Measurements from ENCODE around the gene MDM2. TPM values are rescaled to one million over a fixed set of nuclear protein-coding genes. Genes with fewer than 3 reads are reported as not detected.
A peak's percentile ranks its signal among the peaks of the same experiment; 100 is the strongest.

MDM2 gene
- total and polyA plus RNA-seq, 2 of the 13 experiments (the other 11 are each of a cell fraction or from before 2014, with no cell fraction given), result 29.3 to 314 TPM

- peak overlapping the region; percentile 95 for H3K9ac ChIP-seq (ENCODE audit: insufficient read depth, low read depth, low read length)
- ChIA-PET POLR2A (interaction anchor here (0.6 to 3.3 kb wide), 22 partner anchors 8 to 1539 kb away, joined by 3 to 184 read pairs (median 4); partner anchors contain the start of genes CAND1, MDM1, RAP1B and SLC35E3), CTCF (ENCODE audit: low intra/inter-chr PET ratio, low total read pairs) (interaction anchor here (0.6 kb wide), 1 partner anchor 21 kb away, joined by 3 read pairs; no protein-coding TSS in a partner anchor)
- H3K9me3 ChIP-seq (ENCODE audit: low read length), result no peaks in the 10 kb centered on the region
- DNase-seq (ENCODE audit: low spot score) (peak; percentile 96), ATAC-seq (peak; percentile 75), FAIRE-seq (peak; percentile 84)
- in situ Hi-C loops (cut with HindIII; ENCODE audit: extremely low pct_ligation_motif_present, low pct_unique_long_range_greater_than_20kb), result loop anchor here (5.0 kb wide), 1 partner anchor 61 kb away; the partner anchor contains the start of gene SLC35E3
- H3K79me2 ChIP-seq (ENCODE audit: insufficient read depth, low read length), result peaks cover 77% of the 10 kb centered on the region
- 2% methylated on average over 7 of the region's 61 CpGs for WGBS (ENCODE audit: low lambda C conversion rate)
- peaks cover 0 to 5% of the 10 kb centered on the region in 2 experiments; a peak in 1 of 5 replicates for H3K27me3 ChIP-seq (ENCODE audit: control insufficient read depth in 1 of 2, insufficient read depth in 2 of 2, low read length in 2 of 2)
- intact Hi-C loops (cut with micrococcal nuclease; ENCODE audit: unreplicated experiment), result loop anchor here (1.0 to 5.0 kb wide), 2 partner anchors 21 to 196 kb away; partner anchors contain the start of gene RAP1B
- peaks cover 27% of the 10 kb centered on the region for H3K4me1 ChIP-seq (ENCODE audit: insufficient read depth, low read length)
- H3K4me2 ChIP-seq (ENCODE audit: low read depth, low read length), result peak overlapping the region; percentile 79
- no peak overlapping the region for H2AFZ ChIP-seq (ENCODE audit: low read length)
- H3K36me3 ChIP-seq (replicated peaks in 1 of 2; ENCODE audit: control insufficient read depth in 1 of 2, insufficient read depth in 2 of 2, low read length in 2 of 2), result peaks cover 0 to 14% of the 10 kb centered on the region in 2 experiments; a peak in 3 of 5 replicates
- peak overlapping the region; percentile 82 to 94 (median 88) for H3K4me3 ChIP-seq (replicated peaks in 1 of 3; ENCODE audit: insufficient read depth in 1 of 3, low read depth in 2 of 3, low read length in 3 of 3)
- BruUV-seq (replicated peaks), result no TSS peak
- H4K20me1 ChIP-seq (ENCODE audit: insufficient read depth, low read length), result peaks cover 27% of the 10 kb centered on the region
- H3K27ac ChIP-seq (ENCODE audit: extremely low read length, insufficient read depth, low read length), result peak overlapping the region; percentile 99
- TF ChIP-seq ZNF207 (IDR thresholded peaks at IDR 0.05; ENCODE audit: borderline replicate concordance), result no peak
- TF ChIP-seq ZNF703 (CRISPR knock-in tag; IDR thresholded peaks at IDR 0.05; ENCODE audit: borderline replicate concordance), result peak; percentile 92; the same call in 1 of the 2 replicates
- TF ChIP-seq ZMYM3 (CRISPR knock-in tag; IDR thresholded peaks at IDR 0.05), result peak; percentile 16; the same call in 1 of the 2 replicates
- no peak; the same call in 1 of the 2 replicates for TF ChIP-seq ZMYM4 (CRISPR knock-in tag; IDR thresholded peaks at IDR 0.05)
- TF ChIP-seq CEBPG (CRISPR knock-in tag; IDR thresholded peaks at IDR 0.05), result 0 out of 2 replicates have a peak, but pooled peaks have one; percentile 14
- TF ChIP-seq FOXO1 (CRISPR knock-in tag; IDR thresholded peaks at IDR 0.05), result peak; percentile 83
- TF ChIP-seq PRDM4 (CRISPR knock-in tag; IDR thresholded peaks at IDR 0.05; ENCODE audit: borderline replicate concordance), result no peak
- TF ChIP-seq ZMAT5 (CRISPR knock-in tag; IDR thresholded peaks at IDR 0.05; ENCODE audit: borderline replicate concordance, low read depth), result peak; percentile 86; the same call in 1 of the 2 replicates
- TF ChIP-seq ZNF414 (CRISPR knock-in tag; IDR thresholded peaks at IDR 0.05), result no peak
- peak; percentile 62 for TF ChIP-seq ZNF777 (CRISPR knock-in tag; IDR thresholded peaks at IDR 0.05)
- peak; percentile 36; the same call in 1 of the 2 replicates for TF ChIP-seq HOXA5 (CRISPR knock-in tag; IDR thresholded peaks at IDR 0.05)
- peak; percentile 40; the same call in 1 of the 2 replicates for TF ChIP-seq FOXK1 (CRISPR knock-in tag; IDR thresholded peaks at IDR 0.05; ENCODE audit: borderline replicate concordance, low read depth)
- peak; percentile 16; the same call in 1 of the 2 replicates for TF ChIP-seq ZKSCAN8 (CRISPR knock-in tag; IDR thresholded peaks at IDR 0.05; ENCODE audit: borderline replicate concordance)
- no peak for TF ChIP-seq RARG (CRISPR knock-in tag; IDR thresholded peaks at IDR 0.05; ENCODE audit: low read depth)
- no peak for TF ChIP-seq HOMEZ (CRISPR knock-in tag; IDR thresholded peaks at IDR 0.05; ENCODE audit: low read depth)
- TF ChIP-seq ZFP82 (CRISPR knock-in tag; IDR thresholded peaks at IDR 0.05; ENCODE audit: borderline replicate concordance), result no peak
- peak; percentile 21; the same call in 1 of the 2 replicates for TF ChIP-seq EHMT2 (IDR thresholded peaks at IDR 0.05; ENCODE audit: borderline replicate concordance, low read depth, low read length)
- TF ChIP-seq SETDB1 (CRISPR knock-in tag; IDR thresholded peaks at IDR 0.05; ENCODE audit: borderline replicate concordance), result no peak
These were observed 612 bp downstream of the MDM2 start for GRCh38 chr12:68808388-68809189.

Data from HepG2 (cell line).